Activated naive CD8-positive, alpha-beta T cell (primary cell): Measurements from ENCODE around the gene SLC13A3.
A peak's percentile ranks its signal among the peaks of the same experiment; 100 is the strongest.

Source experiments
- H3K27ac Mint-ChIP-seq: one replicate; pipeline ENCODE4 v1.8.0; 2021; ENCODE audit warnings: mixed read lengths
- H3K27me3 Mint-ChIP-seq: one replicate; pipeline ENCODE4 v1.8.0; 2021; ENCODE audit warnings: mixed read lengths
- H3K36me3 Mint-ChIP-seq: one replicate; pipeline ENCODE4 v1.8.0; 2021; ENCODE audit warnings: mixed read lengths
- H3K4me1 Mint-ChIP-seq: one replicate; pipeline ENCODE4 v1.8.0; 2021; ENCODE audit warnings: low read depth, mixed read lengths
- H3K4me3 Mint-ChIP-seq: one replicate; pipeline ENCODE4 v1.8.0; 2021; ENCODE audit warnings: mild to moderate bottlenecking, mixed read lengths
- H3K9me3 Mint-ChIP-seq: one replicate; pipeline ENCODE4 v1.8.0; 2021; ENCODE audit warnings: low read depth, mixed read lengths

SLC13A3 gene

GRCh38 chr20:46520976-46521579, 130.2 kb downstream of the SLC13A3 start:
- Mint-ChIP-seq H3K4me3 (no peak overlapping the region), H3K27ac (no peak overlapping the region), H3K36me3 (no peaks in the 10 kb centered on the region), H3K9me3 (no peaks in the 10 kb centered on the region), H3K4me1 (no peaks in the 10 kb centered on the region), H3K27me3 (peaks cover 8% of the 10 kb centered on the region)

- H3K27ac Mint-ChIP-seq, result no peak overlapping the region
- no peaks in the 10 kb centered on the region for H3K36me3 Mint-ChIP-seq
- no peaks in the 10 kb centered on the region for H3K4me1 Mint-ChIP-seq
- no peak overlapping the region for H3K4me3 Mint-ChIP-seq
- no peaks in the 10 kb centered on the region for H3K9me3 Mint-ChIP-seq
- peaks cover 10% of the 10 kb centered on the region for H3K27me3 Mint-ChIP-seq
These were observed 130.7 kb downstream of the SLC13A3 start for GRCh38 chr20:46520540-46520939.

- H3K27ac Mint-ChIP-seq, result no peak overlapping the region
- no peaks in the 10 kb centered on the region for H3K36me3 Mint-ChIP-seq
- no peaks in the 10 kb centered on the region for H3K9me3 Mint-ChIP-seq
- no peaks in the 10 kb centered on the region for H3K4me1 Mint-ChIP-seq
- no peak overlapping the region for H3K4me3 Mint-ChIP-seq
- peaks cover 10% of the 10 kb centered on the region for H3K27me3 Mint-ChIP-seq
These were observed 131.7 kb downstream of the SLC13A3 start for GRCh38 chr20:46519471-46520068.

GRCh38 chr20:46512943-46513844, 138.1 kb downstream of the SLC13A3 start, which contains the start of gene ZNF334:
Gene ZNF334, minus strand, starts transcription at chr20:46513559. Its CDS starts 1,457 bp downstream, at chr20:46512102.
- Mint-ChIP-seq H3K36me3 (peaks cover 2% of the 10 kb centered on the region), H3K27me3 (peaks cover 19% of the 10 kb centered on the region), H3K27ac (no peak within 1 kb of the TSS), H3K9me3 (no peaks in the 10 kb centered on the region), H3K4me1 (peaks cover 8% of the 10 kb centered on the region), H3K4me3 (peak within 1 kb of the TSS; percentile 83)

- no peak overlapping the region for H3K4me3 Mint-ChIP-seq
- no peaks in the 10 kb centered on the region for H3K9me3 Mint-ChIP-seq
- H3K4me1 Mint-ChIP-seq, result peaks cover 10% of the 10 kb centered on the region
- no peak overlapping the region for H3K27ac Mint-ChIP-seq
- peaks cover 20% of the 10 kb centered on the region for H3K27me3 Mint-ChIP-seq
- peaks cover 2% of the 10 kb centered on the region for H3K36me3 Mint-ChIP-seq
These were observed 141.7 kb downstream of the SLC13A3 start for GRCh38 chr20:46509523-46509922.
